ENCODE data around the gene AXIN2.

The AXIN2 gene

DNA sequence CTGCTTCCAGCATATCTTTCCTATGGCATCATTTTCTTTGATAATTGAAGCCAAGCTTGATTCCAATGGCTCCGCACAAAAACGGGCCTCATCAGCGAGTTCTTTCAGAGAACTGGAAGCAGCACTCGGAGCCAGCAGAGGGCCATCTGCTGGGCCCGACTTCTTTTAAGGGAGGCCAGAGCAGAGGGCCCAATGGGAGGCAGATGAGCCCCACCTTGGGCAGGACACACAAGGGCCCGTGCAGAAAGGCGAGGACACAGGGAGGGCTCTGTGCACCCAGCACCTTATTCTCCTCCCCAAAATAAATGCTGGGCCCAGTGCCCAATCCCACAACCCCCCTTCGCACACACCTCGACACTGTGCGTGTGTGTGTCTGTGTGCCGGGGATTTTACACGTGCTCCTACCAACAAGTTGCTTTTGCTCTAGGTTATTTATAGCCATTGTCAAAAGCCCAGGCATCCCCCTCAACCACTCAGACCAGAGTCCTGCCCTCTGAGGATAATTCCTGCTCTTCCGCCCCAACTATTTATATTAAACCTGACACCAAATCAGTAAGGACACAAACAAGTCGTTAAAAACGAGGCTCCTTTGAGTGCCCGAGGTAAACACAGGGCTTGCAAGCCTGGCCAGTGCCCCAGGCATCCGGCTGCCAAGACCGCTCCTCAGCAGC is 6.8 kb downstream of the AXIN2 start:
- TF ChIP-seq, protein P1, sequence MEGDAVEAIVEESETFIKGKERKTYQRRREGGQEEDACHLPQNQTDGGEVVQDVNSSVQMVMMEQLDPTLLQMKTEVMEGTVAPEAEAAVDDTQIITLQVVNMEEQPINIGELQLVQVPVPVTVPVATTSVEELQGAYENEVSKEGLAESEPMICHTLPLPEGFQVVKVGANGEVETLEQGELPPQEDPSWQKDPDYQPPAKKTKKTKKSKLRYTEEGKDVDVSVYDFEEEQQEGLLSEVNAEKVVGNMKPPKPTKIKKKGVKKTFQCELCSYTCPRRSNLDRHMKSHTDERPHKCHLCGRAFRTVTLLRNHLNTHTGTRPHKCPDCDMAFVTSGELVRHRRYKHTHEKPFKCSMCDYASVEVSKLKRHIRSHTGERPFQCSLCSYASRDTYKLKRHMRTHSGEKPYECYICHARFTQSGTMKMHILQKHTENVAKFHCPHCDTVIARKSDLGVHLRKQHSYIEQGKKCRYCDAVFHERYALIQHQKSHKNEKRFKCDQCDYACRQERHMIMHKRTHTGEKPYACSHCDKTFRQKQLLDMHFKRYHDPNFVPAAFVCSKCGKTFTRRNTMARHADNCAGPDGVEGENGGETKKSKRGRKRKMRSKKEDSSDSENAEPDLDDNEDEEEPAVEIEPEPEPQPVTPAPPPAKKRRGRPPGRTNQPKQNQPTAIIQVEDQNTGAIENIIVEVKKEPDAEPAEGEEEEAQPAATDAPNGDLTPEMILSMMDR (IDR thresholded peaks at IDR 0.05; ENCODE audit: low read depth, low read length, missing control alignments): peak; percentile 28
- DNase-seq (ENCODE audit: extremely low read depth, low read depth): no peak
- peak overlapping the region; percentile 9 for H3K4me3 ChIP-seq (replicated peaks; ENCODE audit: low read depth, low read length)

DNA sequence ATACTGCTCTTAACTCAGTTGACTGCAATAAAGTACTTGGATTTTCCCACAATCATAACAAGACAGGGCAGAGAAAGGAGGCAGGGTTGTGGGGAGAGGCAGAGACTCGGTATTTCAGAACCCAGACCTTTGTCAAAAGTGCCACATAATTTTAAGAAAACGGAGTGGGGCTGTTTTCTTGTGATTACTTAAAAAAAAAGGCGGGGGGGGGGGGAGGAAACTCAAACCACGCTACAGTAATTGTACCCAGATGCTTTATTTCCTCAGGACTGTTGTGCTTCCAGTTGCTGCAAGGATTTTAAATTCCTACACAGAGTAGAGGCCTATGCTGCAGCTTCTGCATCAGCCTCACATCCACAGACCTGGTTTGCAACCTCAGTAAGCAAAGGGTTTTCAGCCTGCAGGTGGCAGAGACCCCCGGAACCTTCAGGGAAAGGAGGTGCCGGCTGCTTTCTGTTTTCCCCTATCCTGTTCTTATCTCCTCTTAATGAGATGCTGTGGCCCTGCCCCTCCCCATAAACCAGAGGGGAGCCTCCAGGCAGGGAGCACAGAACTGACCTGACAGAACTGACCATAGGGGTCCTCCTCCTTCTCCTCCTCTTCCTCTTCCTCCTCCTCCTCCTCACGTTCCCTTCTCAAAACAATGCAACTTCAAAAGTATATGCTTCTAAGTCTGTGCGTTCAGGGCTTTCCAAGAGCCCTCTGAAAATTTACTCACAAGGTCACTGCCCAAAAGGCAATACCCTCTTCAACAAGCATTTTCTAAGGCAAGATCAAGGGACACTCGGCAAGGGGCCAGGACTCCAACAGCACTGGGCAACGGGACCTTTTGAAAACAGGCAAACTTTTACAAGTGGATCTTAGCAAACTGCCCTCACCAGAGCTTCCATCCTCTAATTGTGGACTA is 7.5 kb downstream of the AXIN2 start:
- H3K4me3 ChIP-seq (replicated peaks; ENCODE audit: low read depth, low read length): peak overlapping the region; percentile 9
- DNase-seq (ENCODE audit: extremely low read depth, low read depth): no peak
- TF ChIP-seq, protein P1 (IDR thresholded peaks at IDR 0.05; ENCODE audit: low read depth, low read length, missing control alignments): no peak

DNA sequence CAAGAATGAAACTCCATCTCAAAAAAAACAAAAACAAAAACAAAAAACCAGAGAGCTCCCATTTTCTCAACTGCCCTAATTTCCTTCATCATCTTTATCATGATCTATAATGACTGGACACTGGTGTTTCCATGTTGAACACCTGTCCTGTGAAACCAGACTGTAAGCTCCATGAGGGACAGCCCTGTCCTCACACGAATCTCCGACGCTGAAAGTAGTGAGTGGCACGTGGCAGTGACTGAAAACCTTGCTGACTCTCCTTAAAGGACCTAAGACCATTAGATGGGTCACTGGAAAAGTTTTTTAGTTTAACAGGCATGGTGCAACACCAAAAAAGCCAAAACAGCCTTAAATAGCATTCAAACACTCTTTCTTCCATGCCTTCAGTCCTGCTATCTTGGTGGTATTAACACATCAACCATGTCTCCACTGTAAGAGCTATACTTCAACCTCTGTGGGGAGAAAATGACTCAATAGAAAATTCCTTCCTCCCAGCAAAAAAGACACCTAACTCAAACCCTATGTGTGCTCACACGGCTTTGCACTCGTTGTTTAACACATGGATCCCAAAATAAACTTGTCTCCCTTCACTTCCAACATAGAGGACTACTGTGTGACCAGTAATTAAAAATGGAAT is 8.3 kb downstream of the AXIN2 start:
- DNase-seq (ENCODE audit: extremely low read depth, low read depth): peak; percentile 47
- no peak overlapping the region for H3K4me3 ChIP-seq (replicated peaks; ENCODE audit: low read depth, low read length)
- TF ChIP-seq, protein P1 (IDR thresholded peaks at IDR 0.05; ENCODE audit: low read depth, low read length, missing control alignments): no peak

DNA sequence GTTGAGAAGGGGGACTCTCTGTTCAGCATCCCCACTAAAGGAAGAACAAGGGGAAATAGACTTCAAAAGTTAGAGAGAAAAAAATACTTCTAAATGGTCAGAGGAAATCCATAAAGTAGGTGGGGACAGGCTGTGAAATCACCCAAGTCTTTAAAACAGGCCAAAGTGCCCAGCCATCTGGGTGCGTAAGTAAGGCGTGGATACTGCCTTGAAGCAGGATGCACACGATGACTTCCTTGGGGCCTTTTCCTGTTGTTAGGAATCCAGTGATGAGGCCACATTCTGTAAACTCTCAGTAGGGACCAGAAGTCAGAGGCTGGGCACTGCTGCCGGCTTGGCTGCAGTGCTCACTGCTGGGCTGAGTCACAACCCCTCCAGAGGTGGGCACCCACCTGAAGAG is 9.2 kb downstream of the AXIN2 start:
- TF ChIP-seq, protein P1 (IDR thresholded peaks at IDR 0.05; ENCODE audit: low read depth, low read length, missing control alignments): no peak
- no peak overlapping the region for H3K4me3 ChIP-seq (replicated peaks; ENCODE audit: low read depth, low read length)
- no peak for DNase-seq (ENCODE audit: extremely low read depth, low read depth)

DNA sequence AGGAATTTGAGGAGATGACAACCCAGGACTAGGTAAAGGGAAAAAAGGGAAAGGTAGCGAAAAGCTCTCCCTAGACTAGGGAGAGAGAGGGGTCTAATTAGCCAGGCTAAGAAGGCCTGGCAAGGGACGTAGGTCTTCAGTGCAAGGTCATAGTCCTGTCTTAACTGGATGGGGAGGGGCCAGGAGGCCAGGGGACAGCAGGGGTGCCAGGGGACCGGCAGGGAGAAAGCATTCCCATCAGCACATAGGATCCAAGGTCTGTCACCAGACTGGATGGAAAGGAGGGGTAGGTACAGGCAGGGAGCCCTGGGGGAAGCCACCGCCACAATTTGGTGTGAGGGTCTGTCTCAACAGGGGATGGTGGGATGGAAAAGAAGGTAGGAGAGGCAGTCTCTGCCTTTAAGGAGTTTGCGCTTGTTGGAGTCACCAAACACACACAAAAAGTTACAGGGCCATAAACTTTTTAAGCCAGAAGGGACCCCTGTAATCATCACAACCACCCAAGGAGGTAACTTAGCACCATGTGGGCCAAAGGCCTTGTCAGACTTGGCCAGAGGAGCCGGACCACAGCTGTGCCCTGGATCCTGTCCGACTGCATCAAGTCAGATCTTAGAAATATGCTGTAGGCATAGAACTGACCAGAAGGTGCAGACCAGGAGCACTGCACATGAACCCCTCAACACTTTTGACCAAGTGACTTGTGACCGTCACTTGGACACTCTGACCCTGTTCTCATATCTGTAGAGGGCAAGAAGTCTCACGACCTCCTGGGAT is 10.0 kb downstream of the AXIN2 start:
- no peak for DNase-seq (ENCODE audit: extremely low read depth, low read depth)
- TF ChIP-seq, protein P1 (IDR thresholded peaks at IDR 0.05; ENCODE audit: low read depth, low read length, missing control alignments): no peak
- no peak overlapping the region for H3K4me3 ChIP-seq (replicated peaks; ENCODE audit: low read depth, low read length)

DNA sequence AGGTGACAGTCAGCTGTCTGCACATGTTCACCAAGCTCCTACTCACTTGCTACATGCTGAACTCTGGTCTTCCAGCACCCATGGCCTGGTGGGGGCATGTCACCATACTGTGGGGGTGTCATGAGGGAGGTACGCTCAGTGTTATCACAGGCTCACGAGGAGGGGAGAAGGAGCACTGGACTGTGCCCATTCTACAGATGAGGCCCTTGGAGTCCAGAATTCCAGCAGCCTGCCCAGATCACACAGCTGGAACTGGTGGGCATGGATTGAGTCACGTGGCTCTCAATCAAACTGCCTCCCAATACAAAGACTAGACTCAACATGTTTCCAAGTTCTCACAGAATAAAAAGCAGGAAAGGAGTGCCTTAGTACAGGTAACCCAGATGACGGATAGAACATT is 10.7 kb downstream of the AXIN2 start:
- TF ChIP-seq, protein P1 (IDR thresholded peaks at IDR 0.05; ENCODE audit: low read depth, low read length, missing control alignments): no peak
- no peak overlapping the region for H3K4me3 ChIP-seq (replicated peaks; ENCODE audit: low read depth, low read length)
- DNase-seq (ENCODE audit: extremely low read depth, low read depth): no peak

All from HFF-Myc (cell line).